HL-60/S4 (cell line): Measurements from ENCODE around the gene LIMCH1.
"Not testable (repeated sequence)": the region's sequence is repeated elsewhere in the genome, so short reads cannot be mapped to it uniquely, and the experiment has no call there.

Source experiments
- in situ Hi-C: fragments of 300-500 bp; cut with MboI; formaldehyde crosslinking; loops from 2 replicates; pipeline ENCODE4 v1.14.3; 2022; ENCODE audit warnings: low sequenced_read_pairs

Gene LIMCH1

GRCh38 chr4:41638866-41639265 is 100.9 kb downstream of the LIMCH1 start:
- in situ Hi-C loops: no loop called here

DNA sequence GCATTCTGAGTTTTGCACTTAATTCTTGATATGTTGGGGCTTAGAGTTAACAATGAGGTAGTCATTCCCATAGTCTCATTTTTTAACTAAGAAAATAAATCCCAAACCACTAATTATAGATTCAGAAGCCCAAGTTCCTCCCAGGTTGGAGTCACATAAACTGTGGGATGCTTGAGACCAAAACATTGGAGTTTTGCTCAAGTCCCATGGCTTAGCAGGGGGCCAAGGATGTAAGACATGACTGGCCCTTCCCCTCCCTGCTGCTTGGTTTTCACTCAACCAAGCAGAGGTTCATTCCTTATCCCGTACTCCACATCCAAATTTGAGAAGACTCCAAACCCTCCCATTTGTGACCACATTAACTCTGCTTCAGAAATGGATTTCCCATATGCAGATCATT is 101.3 kb downstream of the LIMCH1 start:
- in situ Hi-C loops: no loop called here

- in situ Hi-C loops: no loop called here
Measured at GRCh38 chr4:41640906-41641305, 102.9 kb downstream of the LIMCH1 start.

GRCh38 chr4:41642746-41643145 is 104.8 kb downstream of the LIMCH1 start:
- in situ Hi-C loops: not testable (repeated sequence)

GRCh38 chr4:41643331-41643730 is 105.4 kb downstream of the LIMCH1 start:
- in situ Hi-C loops: no loop called here

- in situ Hi-C loops: no loop called here
Measured at GRCh38 chr4:41644288-41644914, 106.4 kb downstream of the LIMCH1 start.

DNA sequence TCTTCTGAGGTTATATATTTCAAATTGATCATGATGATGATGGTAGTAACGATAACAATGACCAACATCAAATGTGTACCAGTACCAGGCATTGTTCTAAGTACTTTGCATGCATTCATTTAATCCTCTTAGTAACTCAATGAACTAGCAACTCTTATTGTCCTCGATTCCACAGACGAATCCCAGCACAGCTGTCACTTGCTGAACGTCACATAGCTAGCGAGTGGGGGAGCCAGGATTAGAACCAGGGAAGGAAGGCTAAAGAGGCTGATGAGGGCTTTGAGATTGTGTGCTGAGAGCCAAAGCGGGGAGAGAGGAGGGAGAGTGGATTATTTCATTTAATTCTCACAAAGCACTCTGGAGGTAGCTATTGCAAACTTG is 106.9 kb downstream of the LIMCH1 start:
- in situ Hi-C loops: no loop called here

- in situ Hi-C loops: no loop called here
Measured at GRCh38 chr4:41645728-41646390, 107.9 kb downstream of the LIMCH1 start.

DNA sequence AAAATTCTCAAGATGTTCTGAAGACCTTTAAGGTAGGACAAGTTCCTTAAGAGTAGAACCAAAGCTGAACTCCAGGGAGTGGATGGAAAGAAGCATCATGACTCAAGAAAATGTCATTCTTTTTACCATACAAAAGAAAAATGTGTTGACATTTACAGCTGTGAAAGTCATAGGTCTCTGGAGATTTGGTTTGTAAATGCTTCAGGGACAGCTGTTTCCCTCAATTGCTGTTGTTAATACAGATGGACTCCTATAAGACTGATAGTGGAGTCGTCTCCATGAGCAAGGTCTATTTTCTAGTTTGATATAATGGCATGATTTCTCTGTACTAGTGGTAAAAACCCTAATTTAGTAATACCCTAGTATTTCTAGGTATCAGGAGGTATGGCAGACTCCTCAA is 108.9 kb downstream of the LIMCH1 start:
- in situ Hi-C loops: no loop called here

- in situ Hi-C loops: no loop called here
Measured at GRCh38 chr4:41647383-41647782, 109.4 kb downstream of the LIMCH1 start.

GRCh38 chr4:41651150-41651549 is 113.2 kb downstream of the LIMCH1 start:
- in situ Hi-C loops: loop anchor here (25.0 kb wide), 1 partner anchor 364 kb away; no protein-coding TSS in a partner anchor

DNA sequence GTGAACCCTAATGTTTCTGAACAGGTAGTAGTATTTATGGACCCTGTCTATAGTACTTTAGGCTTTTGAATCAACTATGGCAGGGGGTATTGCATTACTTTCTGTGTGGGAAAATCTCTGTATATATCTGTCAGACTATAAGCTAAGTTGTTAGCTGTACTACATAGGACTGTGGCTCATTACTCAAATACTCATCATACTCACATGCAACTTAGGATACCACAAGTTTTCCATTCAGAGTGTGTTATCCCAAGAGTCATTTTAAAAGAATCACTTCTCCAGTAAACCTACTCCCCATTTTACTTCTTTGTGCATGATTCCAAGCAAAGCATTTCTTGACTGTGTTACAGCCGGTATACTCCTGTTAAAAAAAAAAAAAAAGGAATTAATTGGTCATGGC is 115.0 kb downstream of the LIMCH1 start:
- in situ Hi-C loops: loop anchor here (25.0 kb wide), 1 partner anchor 366 kb away; no protein-coding TSS in a partner anchor

DNA sequence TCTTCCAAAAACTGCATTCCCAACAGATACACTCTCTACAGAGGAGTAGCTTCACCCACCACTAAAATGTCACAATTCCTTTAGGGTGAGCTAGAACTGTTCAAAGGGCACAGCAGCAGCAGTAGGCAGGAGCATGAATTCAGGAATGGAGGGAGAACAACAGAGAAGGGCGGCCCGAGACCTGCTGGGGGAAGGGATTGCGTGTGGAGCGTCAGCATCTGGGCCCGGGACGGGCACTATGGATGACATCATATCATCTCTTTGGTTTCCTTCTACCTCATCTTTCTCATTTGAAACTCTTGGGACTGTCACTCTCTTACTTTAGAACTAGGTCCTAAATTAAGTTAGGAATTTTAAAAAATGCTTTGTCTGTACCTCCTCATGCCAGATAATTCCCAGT is 115.6 kb downstream of the LIMCH1 start:
- in situ Hi-C loops: loop anchor here (25.0 kb wide), 1 partner anchor 366 kb away; no protein-coding TSS in a partner anchor

DNA sequence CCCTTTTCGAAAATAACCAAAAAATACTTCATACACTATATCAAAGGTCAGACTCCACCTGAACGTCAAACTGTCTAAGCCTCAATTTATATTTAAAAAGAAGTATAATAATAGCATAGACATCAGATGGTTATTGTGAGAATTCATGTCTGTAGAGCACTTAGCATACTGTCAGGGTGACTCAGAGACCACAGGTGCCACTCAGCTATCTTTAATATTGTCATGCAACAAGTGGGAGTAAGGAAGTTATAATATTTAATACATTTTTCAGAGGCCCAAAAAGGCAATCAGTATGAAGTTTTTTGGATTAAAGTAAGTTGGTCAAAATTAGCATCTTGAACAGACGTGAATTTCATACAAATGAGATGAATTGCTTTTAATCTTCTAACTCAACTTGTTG is 117.2 kb downstream of the LIMCH1 start:
- in situ Hi-C loops: loop anchor here (25.0 kb wide), 1 partner anchor 368 kb away; no protein-coding TSS in a partner anchor

DNA sequence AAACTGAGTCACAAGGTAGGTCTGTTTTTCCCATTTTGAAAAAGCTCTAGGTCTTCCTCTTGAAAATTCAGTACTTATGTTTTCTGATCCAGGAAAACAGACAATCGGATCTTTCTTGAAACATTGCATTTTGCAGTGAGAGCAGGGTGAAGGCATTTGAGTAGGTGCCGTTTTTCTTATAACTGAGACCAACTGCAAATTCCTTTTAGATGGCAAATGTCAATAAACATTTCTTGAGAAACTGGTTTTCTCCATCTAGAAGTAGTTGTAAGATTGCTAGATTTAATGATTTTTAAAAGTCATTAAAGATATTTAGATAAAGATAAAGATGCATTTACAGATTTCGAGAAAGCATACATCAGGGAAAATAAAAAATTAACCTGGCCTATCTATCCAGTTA is 118.1 kb downstream of the LIMCH1 start:
- in situ Hi-C loops: loop anchor here (25.0 kb wide), 1 partner anchor 369 kb away; no protein-coding TSS in a partner anchor

DNA sequence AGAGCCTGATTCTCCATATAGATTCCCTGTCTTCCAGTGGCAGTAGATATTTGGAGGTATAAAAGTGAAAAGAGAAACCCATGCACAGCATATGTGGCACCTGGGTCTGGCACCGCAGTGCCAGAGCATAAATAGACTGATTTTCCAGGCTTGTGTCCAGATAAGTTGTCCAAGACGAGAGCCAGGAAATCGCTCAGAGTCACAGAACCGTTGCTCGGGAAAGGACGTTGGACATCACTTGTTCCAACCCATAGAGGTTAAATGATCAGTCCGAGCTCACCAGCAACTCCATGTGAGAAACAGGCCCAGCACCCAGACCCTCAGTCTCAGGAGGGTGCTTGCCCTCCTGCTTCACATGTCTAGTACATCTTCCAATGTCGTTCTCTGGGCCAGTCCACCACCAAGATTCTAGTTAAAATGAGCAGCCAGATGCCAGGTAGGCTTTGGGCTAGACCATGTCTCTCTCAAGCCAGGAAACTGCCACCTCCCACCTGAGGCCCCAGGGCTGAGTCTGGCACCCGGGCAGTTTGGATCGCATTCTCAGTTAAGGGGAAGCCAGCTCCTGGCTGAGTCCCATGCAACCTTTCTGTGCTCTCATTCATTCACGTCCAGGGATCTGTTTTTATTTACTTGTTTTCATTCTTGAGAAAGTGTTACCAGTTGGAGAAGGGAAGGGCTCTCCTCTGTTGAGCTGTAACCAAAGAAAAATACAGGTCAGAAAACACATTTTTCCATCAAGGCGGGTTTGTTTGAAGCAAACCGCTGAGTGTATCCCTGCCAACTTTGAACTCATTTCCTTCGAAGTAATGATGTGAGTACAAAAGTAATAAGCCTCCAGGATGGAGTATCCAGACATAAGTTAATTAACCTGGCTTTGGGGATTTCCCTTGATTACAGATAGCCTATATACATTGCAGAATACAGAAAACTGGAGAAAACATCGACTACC is 118.9 kb downstream of the LIMCH1 start:
- in situ Hi-C loops: loop anchor here (25.0 kb wide), 1 partner anchor 370 kb away; no protein-coding TSS in a partner anchor

DNA sequence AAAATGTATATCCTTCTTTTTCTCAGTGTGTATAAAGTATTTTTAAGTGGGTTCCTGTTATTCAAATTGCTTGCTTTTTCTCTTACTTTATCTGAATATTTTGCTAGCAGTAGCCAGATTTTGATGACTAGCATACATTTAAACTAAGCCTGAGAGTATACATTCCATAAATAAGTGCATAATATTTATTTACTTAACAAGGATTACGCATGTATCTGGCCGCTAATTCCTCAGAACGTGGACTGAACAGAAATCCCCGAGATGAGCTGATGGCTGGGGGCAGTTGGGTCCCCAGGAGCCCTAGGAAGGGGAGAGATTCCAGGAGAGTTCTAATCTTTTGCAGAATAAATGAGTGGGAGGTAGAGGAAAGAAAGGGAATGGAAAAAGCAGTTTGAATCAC is 119.6 kb downstream of the LIMCH1 start:
- in situ Hi-C loops: loop anchor here (25.0 kb wide), 1 partner anchor 370 kb away; no protein-coding TSS in a partner anchor

GRCh38 chr4:41658163-41658562 is 120.2 kb downstream of the LIMCH1 start:
- in situ Hi-C loops: loop anchor here (25.0 kb wide), 1 partner anchor 371 kb away; no protein-coding TSS in a partner anchor

DNA sequence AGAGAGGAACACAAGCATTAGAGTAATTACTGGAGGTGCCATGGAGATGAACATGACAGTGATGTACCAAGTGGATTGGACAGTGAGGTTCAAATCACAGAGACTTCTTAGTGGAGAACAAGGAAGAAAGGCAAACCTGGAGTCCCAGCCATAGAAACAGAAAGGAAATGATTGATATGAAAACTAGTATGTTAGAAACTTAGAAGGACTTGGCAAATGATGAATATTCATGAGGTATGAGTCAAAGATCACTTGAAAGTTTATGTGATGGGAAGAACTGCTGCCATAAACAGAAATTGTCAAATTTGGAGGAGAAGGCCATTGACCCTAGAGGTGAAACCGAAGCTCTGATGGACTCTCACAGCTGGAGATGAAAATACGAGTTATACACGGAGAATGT is 122.4 kb downstream of the LIMCH1 start:
- in situ Hi-C loops: loop anchor here (25.0 kb wide), 1 partner anchor 373 kb away; no protein-coding TSS in a partner anchor

DNA sequence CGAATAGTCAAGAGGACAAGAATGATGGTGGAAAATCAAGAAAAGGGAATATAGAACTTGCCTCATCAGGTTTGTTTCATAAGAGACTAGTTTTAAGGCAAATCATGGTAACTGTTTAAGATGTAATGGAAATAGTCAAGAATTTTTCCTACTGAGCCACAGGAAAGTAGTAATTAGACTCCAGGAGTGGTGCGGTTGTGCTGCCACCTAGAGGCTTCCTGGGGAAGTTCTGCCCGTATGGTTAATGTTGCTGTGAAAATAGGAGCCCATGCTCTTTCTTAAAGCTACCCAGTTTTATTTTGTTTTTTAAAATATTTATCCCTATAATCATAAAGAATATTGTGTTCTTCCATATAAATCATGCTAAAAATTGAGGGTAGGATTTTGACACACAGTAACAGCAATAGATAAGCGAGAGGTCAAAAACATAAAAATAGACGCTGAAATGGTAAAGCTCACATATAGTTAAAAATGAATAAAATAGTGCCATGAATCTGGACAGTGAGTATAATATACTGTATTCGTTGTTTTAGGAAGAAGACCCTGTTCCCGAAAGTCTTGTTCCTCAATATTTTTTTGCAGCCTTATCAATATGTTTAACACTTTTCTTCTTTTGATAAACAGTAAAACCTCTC is 123.6 kb downstream of the LIMCH1 start:
- in situ Hi-C loops: loop anchor here (25.0 kb wide), 1 partner anchor 374 kb away; no protein-coding TSS in a partner anchor
